ENCODE results near the gene RRM2.
"Not testable (repeated sequence)": the region's sequence is repeated elsewhere in the genome, so short reads cannot be mapped to it uniquely, and the experiment has no call there.

The RRM2 gene

GRCh38 chr2:10135296-10136089 lies 13.0 kb downstream of the RRM2 start:
- no peak for DNase-seq

- no peak for DNase-seq
Observed at GRCh38 chr2:10136101-10136934, 13.8 kb downstream of the RRM2 start.

GRCh38 chr2:10137053-10137843 lies 14.7 kb downstream of the RRM2 start:
- DNase-seq = no peak

- DNase-seq = no peak
Observed at GRCh38 chr2:10139536-10139935, 17.0 kb downstream of the RRM2 start.

- no peak for DNase-seq
Observed at GRCh38 chr2:10140841-10141610, 18.5 kb downstream of the RRM2 start.

- DNase-seq = no peak
Observed at GRCh38 chr2:10141736-10142639, 19.4 kb downstream of the RRM2 start.

- DNase-seq = no peak
Observed at GRCh38 chr2:10142640-10142965, 20.1 kb downstream of the RRM2 start.

GRCh38 chr2:10144771-10145518 lies 22.4 kb downstream of the RRM2 start:
- no peak for DNase-seq

- DNase-seq = no peak
Observed at GRCh38 chr2:10145519-10146357, 23.2 kb downstream of the RRM2 start.

GRCh38 chr2:10146366-10147005 lies 23.9 kb downstream of the RRM2 start:
- DNase-seq = no peak

- not testable (repeated sequence) for DNase-seq
Observed at GRCh38 chr2:10147050-10147660, 24.6 kb downstream of the RRM2 start.

GRCh38 chr2:10148268-10148667 lies 25.7 kb downstream of the RRM2 start:
- no peak for DNase-seq

- DNase-seq = no peak
Observed at GRCh38 chr2:10149635-10150034, 27.1 kb downstream of the RRM2 start.

- no peak for DNase-seq
Observed at GRCh38 chr2:10150436-10150835, 27.9 kb downstream of the RRM2 start.

GRCh38 chr2:10151462-10151861 lies 28.9 kb downstream of the RRM2 start:
- DNase-seq = no peak

GRCh38 chr2:10157293-10157692 lies 34.8 kb downstream of the RRM2 start:
- DNase-seq = no peak

- no peak for DNase-seq
Observed at GRCh38 chr2:10158681-10159080, 36.1 kb downstream of the RRM2 start.

- no peak for DNase-seq
Observed at GRCh38 chr2:10159086-10159485, 36.5 kb downstream of the RRM2 start.

GRCh38 chr2:10159581-10160131 lies 37.1 kb downstream of the RRM2 start:
- no peak for DNase-seq
